ENCODE measurements around the gene TFRC.

GRCh38 chr3:196075013-196075412 is 6.9 kb downstream of the TFRC start:
- TF ChIP-seq, protein P1, sequence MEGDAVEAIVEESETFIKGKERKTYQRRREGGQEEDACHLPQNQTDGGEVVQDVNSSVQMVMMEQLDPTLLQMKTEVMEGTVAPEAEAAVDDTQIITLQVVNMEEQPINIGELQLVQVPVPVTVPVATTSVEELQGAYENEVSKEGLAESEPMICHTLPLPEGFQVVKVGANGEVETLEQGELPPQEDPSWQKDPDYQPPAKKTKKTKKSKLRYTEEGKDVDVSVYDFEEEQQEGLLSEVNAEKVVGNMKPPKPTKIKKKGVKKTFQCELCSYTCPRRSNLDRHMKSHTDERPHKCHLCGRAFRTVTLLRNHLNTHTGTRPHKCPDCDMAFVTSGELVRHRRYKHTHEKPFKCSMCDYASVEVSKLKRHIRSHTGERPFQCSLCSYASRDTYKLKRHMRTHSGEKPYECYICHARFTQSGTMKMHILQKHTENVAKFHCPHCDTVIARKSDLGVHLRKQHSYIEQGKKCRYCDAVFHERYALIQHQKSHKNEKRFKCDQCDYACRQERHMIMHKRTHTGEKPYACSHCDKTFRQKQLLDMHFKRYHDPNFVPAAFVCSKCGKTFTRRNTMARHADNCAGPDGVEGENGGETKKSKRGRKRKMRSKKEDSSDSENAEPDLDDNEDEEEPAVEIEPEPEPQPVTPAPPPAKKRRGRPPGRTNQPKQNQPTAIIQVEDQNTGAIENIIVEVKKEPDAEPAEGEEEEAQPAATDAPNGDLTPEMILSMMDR (IDR thresholded peaks at IDR 0.05; ENCODE audit: low read depth, low read length): no peak
- TF ChIP-seq POLR2A (IDR thresholded peaks at IDR 0.05; ENCODE audit: extremely low read depth, insufficient read length) (no peak), MYC (IDR thresholded peaks at IDR 0.05; ENCODE audit: low read depth, low read length) (no peak)
- TF ChIP-seq, protein P2, sequence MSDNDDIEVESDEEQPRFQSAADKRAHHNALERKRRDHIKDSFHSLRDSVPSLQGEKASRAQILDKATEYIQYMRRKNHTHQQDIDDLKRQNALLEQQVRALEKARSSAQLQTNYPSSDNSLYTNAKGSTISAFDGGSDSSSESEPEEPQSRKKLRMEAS (IDR thresholded peaks at IDR 0.05; ENCODE audit: low read depth, low read length): no peak

All from NB4 (cell line).